Measurements from ENCODE around the gene EPHA2. TPM values are rescaled to one million over a fixed set of nuclear protein-coding genes. Genes with fewer than 3 reads are reported as not detected.
A peak's percentile ranks its signal among the peaks of the same experiment; 100 is the strongest.
"Not testable (repeated sequence)": the region's sequence is repeated elsewhere in the genome, so short reads cannot be mapped to it uniquely, and the experiment has no call there.

The EPHA2 gene
- total RNA-seq, 1 donor from 2014 or later = 25.0 TPM

DNA sequence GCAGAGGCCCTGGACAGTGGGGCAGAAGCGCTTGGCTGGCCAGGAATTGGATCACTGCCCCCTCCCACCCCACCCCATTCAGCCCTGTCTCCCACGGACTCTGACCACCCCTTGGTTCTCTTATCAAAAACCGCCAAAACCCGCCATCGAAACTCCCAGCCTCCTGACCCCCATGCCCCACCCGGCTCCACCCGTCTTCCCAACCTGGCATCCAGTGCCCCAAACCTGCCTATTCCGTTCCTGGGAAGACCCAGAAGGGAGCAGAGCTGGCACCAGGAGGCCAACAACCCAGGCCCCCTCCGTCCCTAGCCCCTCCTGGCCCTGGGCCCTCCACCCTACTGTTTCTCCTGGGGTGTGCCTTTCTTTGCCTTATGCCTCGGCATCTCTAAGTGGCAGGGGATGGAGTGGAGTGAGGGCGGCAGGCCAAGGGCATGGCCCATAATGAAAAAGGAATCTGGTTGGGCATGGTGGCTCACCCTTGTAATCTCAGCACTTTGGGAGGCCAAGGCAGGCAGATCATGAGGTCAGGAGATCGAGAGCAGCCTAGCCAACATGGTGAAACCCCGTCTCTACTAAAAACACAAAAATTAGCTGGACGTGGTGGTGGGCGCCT, 16.5 kb upstream of the EPHA2 start:
- Mint-ChIP-seq H3K4me1 (peaks cover 37% of the 10 kb centered on the region), H3K27ac (ENCODE audit: unreplicated experiment) (no peak overlapping the region), H3K4me3 (no peak overlapping the region), H3K9me3 (no peaks in the 10 kb centered on the region), H3K27me3 (ENCODE audit: low read depth) (no peaks in the 10 kb centered on the region), H3K36me3 (ENCODE audit: low read depth) (no peaks in the 10 kb centered on the region)
- TF ChIP-seq, protein P1, sequence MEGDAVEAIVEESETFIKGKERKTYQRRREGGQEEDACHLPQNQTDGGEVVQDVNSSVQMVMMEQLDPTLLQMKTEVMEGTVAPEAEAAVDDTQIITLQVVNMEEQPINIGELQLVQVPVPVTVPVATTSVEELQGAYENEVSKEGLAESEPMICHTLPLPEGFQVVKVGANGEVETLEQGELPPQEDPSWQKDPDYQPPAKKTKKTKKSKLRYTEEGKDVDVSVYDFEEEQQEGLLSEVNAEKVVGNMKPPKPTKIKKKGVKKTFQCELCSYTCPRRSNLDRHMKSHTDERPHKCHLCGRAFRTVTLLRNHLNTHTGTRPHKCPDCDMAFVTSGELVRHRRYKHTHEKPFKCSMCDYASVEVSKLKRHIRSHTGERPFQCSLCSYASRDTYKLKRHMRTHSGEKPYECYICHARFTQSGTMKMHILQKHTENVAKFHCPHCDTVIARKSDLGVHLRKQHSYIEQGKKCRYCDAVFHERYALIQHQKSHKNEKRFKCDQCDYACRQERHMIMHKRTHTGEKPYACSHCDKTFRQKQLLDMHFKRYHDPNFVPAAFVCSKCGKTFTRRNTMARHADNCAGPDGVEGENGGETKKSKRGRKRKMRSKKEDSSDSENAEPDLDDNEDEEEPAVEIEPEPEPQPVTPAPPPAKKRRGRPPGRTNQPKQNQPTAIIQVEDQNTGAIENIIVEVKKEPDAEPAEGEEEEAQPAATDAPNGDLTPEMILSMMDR (conservative IDR thresholded peaks at IDR 0.05) = no peak
- no peak for DNase-seq (ENCODE audit: low read depth, low spot score)

DNA sequence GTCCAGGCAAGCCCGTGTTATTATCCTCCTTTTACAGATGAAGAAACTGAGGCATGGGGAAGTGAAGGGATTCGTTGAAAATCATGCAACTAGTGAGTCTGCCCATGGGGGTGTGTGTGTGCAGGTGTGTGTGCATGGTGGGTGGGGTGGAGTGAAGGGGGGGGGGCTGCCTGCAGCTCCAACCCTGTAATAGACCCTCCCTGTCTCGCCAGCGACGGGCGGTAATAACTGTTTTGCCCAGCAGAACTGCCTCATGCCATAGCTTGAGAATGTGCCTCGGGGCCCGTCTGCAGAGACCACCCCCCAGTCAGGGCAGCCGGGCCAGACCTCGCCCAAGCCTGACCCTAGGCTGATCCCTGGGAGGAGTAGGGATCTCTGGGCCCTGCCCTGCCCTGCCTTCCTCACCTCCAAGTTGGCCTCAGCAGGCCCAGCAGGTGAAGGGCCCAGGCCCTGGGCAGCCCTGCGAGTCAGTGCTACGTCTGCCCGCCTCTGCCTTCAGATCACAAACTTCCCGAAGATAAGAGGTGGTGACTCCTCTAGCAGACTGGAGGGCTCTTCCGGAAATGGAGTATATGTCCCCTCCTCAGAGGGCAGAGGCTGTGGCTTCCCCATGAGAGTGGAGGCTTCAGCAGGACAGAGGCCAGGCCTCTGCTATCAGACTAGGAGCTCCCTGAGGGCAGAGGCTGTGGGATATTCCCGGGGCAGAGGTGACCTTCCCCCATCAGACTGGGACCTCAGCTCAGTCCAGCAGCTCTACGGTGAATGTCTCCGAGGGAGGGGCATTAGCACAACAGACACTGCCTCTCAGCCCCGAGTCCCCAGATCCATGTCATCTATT, 15.7 kb upstream of the EPHA2 start:
- peaks cover 39% of the 10 kb centered on the region for H3K4me1 Mint-ChIP-seq
- TF ChIP-seq, protein P1 (conservative IDR thresholded peaks at IDR 0.05) = no peak
- no peaks in the 10 kb centered on the region for H3K27me3 Mint-ChIP-seq (ENCODE audit: low read depth)
- DNase-seq (ENCODE audit: low read depth, low spot score) = no peak
- H3K4me3 Mint-ChIP-seq = no peak overlapping the region
- no peaks in the 10 kb centered on the region for H3K9me3 Mint-ChIP-seq
- no peak overlapping the region for H3K27ac Mint-ChIP-seq (ENCODE audit: unreplicated experiment)
- no peaks in the 10 kb centered on the region for H3K36me3 Mint-ChIP-seq (ENCODE audit: low read depth)

DNA sequence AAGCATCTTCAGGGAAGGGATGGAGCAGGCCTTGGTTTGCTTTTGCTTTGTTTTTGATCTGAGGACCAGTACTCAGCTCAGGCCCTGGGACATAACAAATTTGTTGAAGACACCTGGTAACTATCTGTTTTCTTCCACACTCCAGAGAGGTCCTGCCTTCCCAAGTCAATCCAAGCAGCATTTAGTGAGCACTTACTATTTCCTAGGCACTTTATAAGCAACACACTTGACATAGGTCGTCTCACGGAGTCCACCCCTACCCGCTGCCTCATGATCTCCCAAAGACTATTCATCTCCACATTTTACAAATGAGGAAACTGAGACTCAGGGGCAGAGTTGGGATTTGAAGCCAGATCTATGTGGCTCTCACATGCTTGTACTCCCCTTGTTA, 14.4 kb upstream of the EPHA2 start:
- Mint-ChIP-seq H3K36me3 (ENCODE audit: low read depth) (no peaks in the 10 kb centered on the region), H3K4me3 (peak overlapping the region; percentile 17), H3K4me1 (peaks cover 43% of the 10 kb centered on the region), H3K9me3 (no peaks in the 10 kb centered on the region), H3K27ac (ENCODE audit: unreplicated experiment) (no peak overlapping the region), H3K27me3 (ENCODE audit: low read depth) (no peaks in the 10 kb centered on the region)
- DNase-seq (ENCODE audit: low read depth, low spot score) = no peak
- TF ChIP-seq, protein P1 (conservative IDR thresholded peaks at IDR 0.05) = no peak

DNA sequence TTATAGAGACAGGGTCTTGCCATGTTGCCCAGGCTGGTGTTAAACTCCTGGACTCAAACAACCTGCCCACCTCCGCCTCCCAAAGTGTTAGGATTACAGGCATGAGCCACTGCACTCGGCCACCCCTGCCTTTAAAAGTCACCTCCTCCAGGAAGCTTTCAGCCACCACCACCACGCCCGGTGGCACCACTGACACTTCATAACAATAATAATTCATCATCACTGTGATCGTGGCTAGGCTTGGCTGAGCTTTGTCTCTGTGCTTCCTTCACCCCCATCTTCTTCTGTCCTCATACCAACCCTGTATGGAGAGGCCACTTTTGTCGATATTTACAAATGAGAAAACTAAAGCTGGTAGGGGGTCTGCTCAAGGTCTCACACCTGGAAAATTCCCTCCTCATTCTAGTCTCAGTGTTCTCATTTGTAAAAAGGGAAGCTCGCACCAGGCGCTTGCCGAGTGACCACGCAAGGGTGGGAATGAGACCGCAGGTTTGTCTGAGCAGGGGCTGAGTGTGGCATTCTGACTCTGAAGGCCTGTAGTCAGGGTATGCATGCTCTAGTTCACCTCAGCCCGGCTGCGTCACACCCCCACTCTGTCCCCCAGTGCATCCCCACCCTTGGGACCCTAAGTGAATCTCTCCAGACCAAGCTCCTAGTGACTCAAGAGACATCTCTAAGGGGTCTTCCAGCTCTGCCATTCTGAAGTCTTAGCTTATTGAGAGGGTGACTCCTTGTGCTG, 12.9 kb upstream of the EPHA2 start:
- H3K27ac Mint-ChIP-seq (ENCODE audit: unreplicated experiment) = peak overlapping the region; percentile 62
- no peak for DNase-seq (ENCODE audit: low read depth, low spot score)
- H3K4me3 Mint-ChIP-seq = peak overlapping the region; percentile 78
- no peaks in the 10 kb centered on the region for H3K36me3 Mint-ChIP-seq (ENCODE audit: low read depth)
- H3K27me3 Mint-ChIP-seq (ENCODE audit: low read depth) = no peaks in the 10 kb centered on the region
- H3K9me3 Mint-ChIP-seq = no peaks in the 10 kb centered on the region
- H3K4me1 Mint-ChIP-seq = peaks cover 52% of the 10 kb centered on the region
- TF ChIP-seq, protein P1 (conservative IDR thresholded peaks at IDR 0.05) = no peak

DNA sequence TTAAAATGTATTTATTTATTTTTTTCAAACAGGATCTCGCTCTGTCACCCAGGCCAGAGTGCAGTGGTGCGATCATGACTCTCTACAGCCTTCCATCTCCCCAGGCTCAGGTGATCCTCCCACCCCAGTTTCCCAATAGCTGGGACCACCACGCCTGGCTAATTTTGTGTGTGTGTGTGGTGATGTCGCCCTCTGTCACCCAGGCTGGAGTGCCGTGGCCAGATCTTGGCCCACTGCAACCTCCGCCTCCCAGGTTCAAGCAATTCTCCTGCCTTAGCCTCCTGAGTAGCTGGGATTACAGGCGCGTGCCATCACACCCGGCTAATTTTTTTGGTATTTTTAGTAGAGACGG, 12.3 kb upstream of the EPHA2 start:
- DNase-seq (ENCODE audit: low read depth, low spot score); H3K36me3 Mint-ChIP-seq (ENCODE audit: low read depth); H3K9me3 Mint-ChIP-seq; H3K27me3 Mint-ChIP-seq (ENCODE audit: low read depth): not testable (repeated sequence)
- peaks cover 49% of the 10 kb centered on the region for H3K4me1 Mint-ChIP-seq
- H3K4me3 Mint-ChIP-seq = peak overlapping the region; percentile 78
- peak overlapping the region; percentile 57 for H3K27ac Mint-ChIP-seq (ENCODE audit: unreplicated experiment)
